Measurements from ENCODE around the gene ARHGAP19. TPM values are rescaled to one million over a fixed set of nuclear protein-coding genes. Genes with fewer than 3 reads are reported as not detected.

Gene ARHGAP19
- total and polyA plus RNA-seq, 2 donors (not counting 1 experiment from before 2014, with no cell fraction given), result 5.6 to 7.4 TPM

GRCh38 chr10:97184971-97185325 lies 107.5 kb downstream of the ARHGAP19 start:
- no peaks in the 10 kb centered on the region for H4K20me1 ChIP-seq (ENCODE audit: control insufficient read depth, extremely low read depth, insufficient read depth, low read length)
- H3K79me2 ChIP-seq (ENCODE audit: control insufficient read depth, insufficient read depth, low read length), result no peaks in the 10 kb centered on the region
- no peak overlapping the region for H2AFZ ChIP-seq (ENCODE audit: low read length)
- H3K4me1 ChIP-seq (ENCODE audit: control insufficient read depth, extremely low read depth, insufficient read depth, low read length), result no peaks in the 10 kb centered on the region
- no peak overlapping the region for H3K27ac ChIP-seq (ENCODE audit: insufficient read depth, low read length)
- no peaks in the 10 kb centered on the region for H3K9me3 ChIP-seq (ENCODE audit: control insufficient read depth, insufficient read depth, low read depth, low read length)
- H3K36me3 ChIP-seq (ENCODE audit: control insufficient read depth, insufficient read depth, low read length), result no peaks in the 10 kb centered on the region
- peaks cover 28% of the 10 kb centered on the region for H3K27me3 ChIP-seq (ENCODE audit: control insufficient read depth, insufficient read depth, low read length)
- TF ChIP-seq CTCF (conservative IDR thresholded peaks at IDR 0.05 in 1 of 2, IDR thresholded peaks at IDR 0.05 in 1 of 2; ENCODE audit: low read depth in 1 of 2, low read length in 2 of 2) (no peak), EZH2 (IDR thresholded peaks at IDR 0.05; ENCODE audit: low read length, missing control alignments) (no peak)
- H3K4me3 ChIP-seq (replicated peaks in 1 of 4; ENCODE audit: control extremely low read depth in 1 of 4, insufficient read depth in 1 of 4, low read depth in 3 of 4, low read length in 4 of 4), result no peak overlapping the region
- H3K4me2 ChIP-seq (ENCODE audit: extremely low read depth, insufficient read depth, low read length), result no peak overlapping the region
- no peak overlapping the region for H3K9ac ChIP-seq (ENCODE audit: insufficient read depth, low read length)
- no peak for DNase-seq (ENCODE audit: low read depth in 2 of 2)

- no peaks in the 10 kb centered on the region for H3K36me3 ChIP-seq (ENCODE audit: control insufficient read depth, insufficient read depth, low read length)
- H3K27ac ChIP-seq (ENCODE audit: insufficient read depth, low read length), result no peak overlapping the region
- H4K20me1 ChIP-seq (ENCODE audit: control insufficient read depth, extremely low read depth, insufficient read depth, low read length), result no peaks in the 10 kb centered on the region
- no peaks in the 10 kb centered on the region for H3K79me2 ChIP-seq (ENCODE audit: control insufficient read depth, insufficient read depth, low read length)
- TF ChIP-seq EZH2 (IDR thresholded peaks at IDR 0.05; ENCODE audit: low read length, missing control alignments), result no peak
- no peak for TF ChIP-seq CTCF (conservative IDR thresholded peaks at IDR 0.05 in 1 of 2, IDR thresholded peaks at IDR 0.05 in 1 of 2; ENCODE audit: low read depth in 1 of 2, low read length in 2 of 2)
- no peak overlapping the region for H3K4me3 ChIP-seq (replicated peaks in 1 of 4; ENCODE audit: control extremely low read depth in 1 of 4, insufficient read depth in 1 of 4, low read depth in 3 of 4, low read length in 4 of 4)
- peaks cover 36% of the 10 kb centered on the region for H3K27me3 ChIP-seq (ENCODE audit: control insufficient read depth, insufficient read depth, low read length)
- H2AFZ ChIP-seq (ENCODE audit: low read length), result no peak overlapping the region
- H3K4me2 ChIP-seq (ENCODE audit: extremely low read depth, insufficient read depth, low read length), result no peak overlapping the region
- H3K9me3 ChIP-seq (ENCODE audit: control insufficient read depth, insufficient read depth, low read depth, low read length), result no peaks in the 10 kb centered on the region
- H3K4me1 ChIP-seq (ENCODE audit: control insufficient read depth, extremely low read depth, insufficient read depth, low read length), result no peaks in the 10 kb centered on the region
- H3K9ac ChIP-seq (ENCODE audit: insufficient read depth, low read length), result no peak overlapping the region
- no peak for DNase-seq (ENCODE audit: low read depth in 2 of 2)
These were observed 109.1 kb downstream of the ARHGAP19 start for GRCh38 chr10:97183314-97183713.

GRCh38 chr10:97182288-97182990 lies 110.0 kb downstream of the ARHGAP19 start:
- H3K4me2 ChIP-seq (ENCODE audit: extremely low read depth, insufficient read depth, low read length), result no peak overlapping the region
- TF ChIP-seq EZH2 (IDR thresholded peaks at IDR 0.05; ENCODE audit: low read length, missing control alignments) (no peak), CTCF (conservative IDR thresholded peaks at IDR 0.05 in 1 of 2, IDR thresholded peaks at IDR 0.05 in 1 of 2; ENCODE audit: low read depth in 1 of 2, low read length in 2 of 2) (no peak)
- peaks cover 30% of the 10 kb centered on the region for H3K27me3 ChIP-seq (ENCODE audit: control insufficient read depth, insufficient read depth, low read length)
- no peak overlapping the region for H3K4me3 ChIP-seq (replicated peaks in 1 of 4; ENCODE audit: control extremely low read depth in 1 of 4, insufficient read depth in 1 of 4, low read depth in 3 of 4, low read length in 4 of 4)
- no peak overlapping the region for H2AFZ ChIP-seq (ENCODE audit: low read length)
- H3K27ac ChIP-seq (ENCODE audit: insufficient read depth, low read length), result no peak overlapping the region
- no peaks in the 10 kb centered on the region for H3K4me1 ChIP-seq (ENCODE audit: control insufficient read depth, extremely low read depth, insufficient read depth, low read length)
- no peak overlapping the region for H3K9ac ChIP-seq (ENCODE audit: insufficient read depth, low read length)
- DNase-seq (ENCODE audit: low read depth in 2 of 2), result no peak
- no peaks in the 10 kb centered on the region for H3K9me3 ChIP-seq (ENCODE audit: control insufficient read depth, insufficient read depth, low read depth, low read length)
- H3K79me2 ChIP-seq (ENCODE audit: control insufficient read depth, insufficient read depth, low read length), result no peaks in the 10 kb centered on the region
- no peaks in the 10 kb centered on the region for H4K20me1 ChIP-seq (ENCODE audit: control insufficient read depth, extremely low read depth, insufficient read depth, low read length)
- no peaks in the 10 kb centered on the region for H3K36me3 ChIP-seq (ENCODE audit: control insufficient read depth, insufficient read depth, low read length)
